G401 (cell line): Measurements from ENCODE around the gene NECAB3. TPM values are rescaled to one million over a fixed set of nuclear protein-coding genes. Genes with fewer than 3 reads are reported as not detected.
"Not testable (repeated sequence)": the region's sequence is repeated elsewhere in the genome, so short reads cannot be mapped to it uniquely, and the experiment has no call there.

Experiments used
- DNase-seq: peaks from one replicate; pipeline ENCODE4 v3.0.0-alpha.2; 2015; ENCODE audit warnings: low spot score
- in situ Hi-C: cut with HindIII; loops from 2 replicates; pipeline ENCODE4 v1.10.0; 2016; ENCODE audit warnings: low sequenced_read_pairs, mixed read lengths
- total RNA-seq: library from RNA; depleted of rRNA; stranded (reverse); fragments of >200 nt; shearing (Covaris generic); gene quantifications from 2 replicates; pipeline ENCODE4 v1.2.3, GENCODE V29; 2014

NECAB3 gene
- total RNA-seq, 1 experiment from 2014 or later: 69.9 TPM

GRCh38 chr20:33656010-33656782 lies 18.0 kb downstream of the NECAB3 start:
- DNase-seq: no peak
- in situ Hi-C loops: no loop called here

GRCh38 chr20:33655164-33655563 lies 19.1 kb downstream of the NECAB3 start:
- no peak for DNase-seq
- in situ Hi-C loops: no loop called here

GRCh38 chr20:33654680-33655161 lies 19.5 kb downstream of the NECAB3 start:
- in situ Hi-C loops: no loop called here
- DNase-seq: no peak

- no peak for DNase-seq
- in situ Hi-C loops: no loop called here
Measured at GRCh38 chr20:33653900-33654596, 20.2 kb downstream of the NECAB3 start.

DNA sequence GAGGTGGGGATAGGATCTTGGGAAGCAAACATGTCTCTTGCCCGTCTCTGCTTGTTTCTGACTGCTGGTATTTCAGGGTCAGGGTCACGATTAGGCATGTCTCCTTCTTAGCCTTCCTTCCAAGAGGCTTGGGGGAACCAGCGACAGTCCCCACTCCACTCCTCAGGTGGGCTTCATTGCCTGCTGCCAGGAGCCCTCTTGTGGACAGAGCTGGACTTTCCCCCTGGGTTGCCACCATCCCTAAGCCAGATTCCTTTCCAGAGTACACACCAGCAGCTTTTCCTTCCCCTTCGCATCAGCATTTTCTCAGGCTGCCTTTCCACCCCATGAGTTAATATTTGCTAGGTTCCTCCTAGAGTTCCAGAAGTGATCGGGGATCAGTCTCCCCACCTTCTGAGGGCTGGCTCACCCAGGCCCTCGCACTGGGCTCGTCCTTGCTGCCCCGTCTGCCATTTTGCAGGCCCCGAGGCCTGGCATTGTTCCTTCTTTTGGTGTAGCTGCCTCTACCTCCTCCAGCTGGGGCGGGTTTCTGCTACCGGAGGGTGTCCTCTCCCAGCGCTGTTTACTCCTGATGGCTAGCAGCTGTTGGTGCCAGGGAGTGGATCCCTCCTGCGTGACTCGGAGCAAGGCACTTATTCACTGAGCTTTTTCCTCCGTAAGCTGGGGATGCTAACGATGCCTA lies 20.9 kb downstream of the NECAB3 start:
- DNase-seq: peak; percentile 65
- in situ Hi-C loops: no loop called here

- in situ Hi-C loops: no loop called here
- DNase-seq: no peak
Measured at GRCh38 chr20:33651562-33652048, 22.6 kb downstream of the NECAB3 start.

GRCh38 chr20:33650753-33651561 lies 23.3 kb downstream of the NECAB3 start:
- no peak for DNase-seq
- in situ Hi-C loops: no loop called here

DNA sequence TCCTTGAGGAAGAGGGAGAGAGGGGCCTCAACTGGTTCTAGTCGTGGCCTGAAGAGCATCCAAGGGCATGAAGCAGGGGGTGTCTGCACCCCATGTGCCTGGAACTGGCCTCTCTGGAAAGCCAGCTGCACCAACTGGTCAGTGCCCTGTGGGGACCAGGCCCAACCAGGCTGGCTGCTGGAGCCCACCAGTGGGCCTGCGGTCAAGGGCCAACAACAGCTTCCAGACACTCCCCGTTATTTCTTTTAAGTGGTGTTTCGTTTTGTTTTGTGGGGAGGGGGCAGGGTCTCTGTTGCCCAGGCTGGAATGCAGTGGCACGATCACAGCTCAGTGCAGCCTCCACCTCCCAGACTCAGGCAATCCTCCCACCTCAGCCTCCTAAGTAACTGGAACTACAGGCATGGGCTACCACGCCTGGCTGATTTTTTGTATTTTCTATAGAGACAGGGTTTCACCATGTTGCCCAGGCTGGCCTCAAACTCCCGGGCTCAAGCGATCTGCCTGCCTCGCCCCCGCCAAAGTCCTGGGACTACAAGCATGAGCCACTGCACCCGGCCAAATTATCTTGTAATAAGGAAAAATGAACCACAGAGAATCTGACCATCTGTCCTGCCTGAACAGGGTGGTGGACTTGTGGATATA lies 24.0 kb downstream of the NECAB3 start:
- in situ Hi-C loops: no loop called here
- no peak for DNase-seq

- in situ Hi-C loops: no loop called here
- DNase-seq: no peak
Measured at GRCh38 chr20:33649201-33649681, 25.0 kb downstream of the NECAB3 start.

DNA sequence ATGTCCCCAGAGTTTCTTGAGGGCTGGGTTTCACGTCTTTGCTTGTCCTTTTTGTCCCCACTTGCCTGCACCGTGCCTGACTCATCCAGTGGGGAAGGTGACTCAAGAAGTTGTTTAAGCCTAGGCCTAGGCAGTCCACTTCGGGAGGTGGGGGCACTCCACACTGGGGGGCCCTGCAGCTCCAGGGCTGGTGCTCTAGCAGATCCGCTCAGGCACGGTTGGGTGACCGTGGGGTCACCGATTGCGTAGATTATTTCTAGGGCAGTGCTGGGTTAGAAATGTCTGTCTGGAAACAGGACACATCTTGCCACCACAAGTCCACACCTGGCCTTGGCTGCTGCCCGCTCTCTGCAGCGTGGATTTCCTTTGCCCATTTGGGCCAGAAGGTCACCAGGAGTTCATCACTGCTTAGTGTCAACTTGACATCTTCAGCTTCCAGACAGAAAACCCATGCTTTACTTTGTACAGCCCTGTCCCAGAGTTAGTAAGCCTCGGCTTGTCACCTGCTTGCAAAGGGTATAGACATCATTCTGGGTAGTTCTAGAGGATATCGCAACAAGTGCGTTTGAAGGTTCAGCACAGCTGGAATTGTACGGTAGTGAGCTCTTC lies 25.7 kb downstream of the NECAB3 start:
- no peak for DNase-seq
- in situ Hi-C loops: no loop called here

DNA sequence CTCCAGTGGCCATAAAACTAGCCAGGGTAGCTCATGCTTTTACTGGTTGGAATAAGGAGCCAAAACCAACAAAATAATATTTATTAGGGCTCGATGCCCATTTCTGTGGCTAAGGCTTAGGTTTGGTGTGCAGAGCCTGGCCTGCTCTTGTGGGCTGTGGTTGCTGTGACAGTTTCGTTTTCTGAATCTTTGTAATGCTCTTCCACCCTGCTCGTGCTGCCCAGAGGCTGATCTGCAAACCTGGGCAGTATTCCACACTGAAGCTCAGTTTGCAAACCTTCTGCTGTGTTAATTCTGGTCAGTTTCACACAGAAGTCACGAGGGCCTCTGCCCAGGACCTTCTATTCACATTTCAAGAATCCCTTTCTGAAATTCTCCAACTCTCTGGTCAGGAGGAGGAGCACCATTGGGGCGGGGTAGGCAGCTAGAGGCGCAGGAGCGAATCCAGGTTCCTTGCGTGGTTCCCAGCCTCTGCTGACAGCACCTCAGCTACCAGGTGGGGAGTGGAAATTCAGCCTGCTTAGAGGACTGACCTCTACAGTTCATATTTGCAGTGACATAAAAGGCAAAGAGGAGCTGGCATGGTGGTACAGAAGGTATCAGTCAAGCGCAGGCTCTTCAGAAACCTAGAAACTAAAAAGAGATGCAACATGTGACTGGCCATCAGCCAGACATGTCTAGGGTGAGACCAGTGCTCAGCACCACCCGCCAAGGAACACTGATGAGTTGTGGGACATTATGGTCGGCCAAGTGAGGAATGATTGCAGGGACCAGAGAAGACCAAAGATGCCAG lies 26.4 kb downstream of the NECAB3 start:
- in situ Hi-C loops: no loop called here
- DNase-seq: no peak

GRCh38 chr20:33646959-33647602 lies 27.1 kb downstream of the NECAB3 start:
- in situ Hi-C loops, DNase-seq: not testable (repeated sequence)

DNA sequence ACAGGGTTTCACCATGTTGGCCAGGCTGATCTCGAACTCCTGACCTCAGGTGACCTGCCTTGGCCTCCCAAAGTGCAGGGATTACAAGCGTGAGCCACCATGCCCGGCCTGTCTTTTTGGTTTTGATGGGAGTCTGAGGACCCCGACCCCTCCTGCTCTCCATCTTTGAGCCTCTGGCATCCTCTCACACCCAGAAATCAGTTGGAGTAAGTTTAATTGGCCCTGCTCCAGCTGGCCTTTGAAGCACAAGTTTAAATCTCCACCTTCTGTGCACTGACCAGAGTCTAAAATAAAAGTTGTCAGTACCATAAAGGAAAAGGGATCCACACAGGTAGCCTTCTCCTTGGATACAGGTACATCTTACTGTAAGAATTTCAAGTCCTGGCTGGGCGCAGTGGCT lies 28.0 kb downstream of the NECAB3 start:
- no peak for DNase-seq
- in situ Hi-C loops: no loop called here

DNA sequence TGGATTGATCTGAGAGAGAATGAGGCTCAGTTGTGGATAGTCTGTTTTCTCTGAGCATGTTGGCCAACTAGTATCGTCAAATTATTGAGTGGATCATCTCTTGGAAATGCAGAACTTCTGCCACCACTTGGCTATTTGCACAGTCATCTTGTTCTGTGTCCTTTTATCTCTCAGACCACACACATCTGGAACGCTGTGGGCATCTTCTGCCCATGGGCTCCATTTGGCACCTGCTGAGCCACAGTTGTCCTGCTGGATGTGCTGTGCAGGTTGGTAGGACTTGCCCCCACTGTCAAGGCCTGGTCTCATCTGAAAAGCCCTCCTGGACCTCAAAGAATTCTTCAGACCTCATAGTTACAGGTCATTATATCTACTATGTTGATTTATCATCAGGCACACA lies 28.8 kb downstream of the NECAB3 start:
- DNase-seq: no peak
- in situ Hi-C loops: no loop called here

GRCh38 chr20:33645072-33645358 lies 29.2 kb downstream of the NECAB3 start:
- no peak for DNase-seq
- in situ Hi-C loops: no loop called here

GRCh38 chr20:33644313-33645071 lies 29.7 kb downstream of the NECAB3 start:
- no peak for DNase-seq
- in situ Hi-C loops: no loop called here
